PFSK-1 (cell line): ENCODE measurements around the gene PHKG2.

Source experiments
- SIN3A ChIP-seq: IDR thresholded peaks from 2 replicates; pipeline ENCODE4 v1.6.1; 2012; ENCODE audit warnings: mild to moderate bottlenecking, low read length, moderate library complexity, borderline replicate concordance; ENCODE audit not compliant: insufficient read depth
- TF ChIP-seq, protein P1 (sequence below), 2 experiments: IDR thresholded peaks; 2 replicates each; pipeline versions ENCODE4 v1.6.1 to v1.8.0; 2011 to 2012; ENCODE audit warnings: low read depth in 2 of 2, low read length in 2 of 2, control low read depth in 1 of 2, inconsistent platforms in 1 of 2, mild to moderate bottlenecking in 1 of 2, moderate library complexity in 1 of 2; ENCODE audit not compliant: insufficient read depth in 1 of 2

DNA sequence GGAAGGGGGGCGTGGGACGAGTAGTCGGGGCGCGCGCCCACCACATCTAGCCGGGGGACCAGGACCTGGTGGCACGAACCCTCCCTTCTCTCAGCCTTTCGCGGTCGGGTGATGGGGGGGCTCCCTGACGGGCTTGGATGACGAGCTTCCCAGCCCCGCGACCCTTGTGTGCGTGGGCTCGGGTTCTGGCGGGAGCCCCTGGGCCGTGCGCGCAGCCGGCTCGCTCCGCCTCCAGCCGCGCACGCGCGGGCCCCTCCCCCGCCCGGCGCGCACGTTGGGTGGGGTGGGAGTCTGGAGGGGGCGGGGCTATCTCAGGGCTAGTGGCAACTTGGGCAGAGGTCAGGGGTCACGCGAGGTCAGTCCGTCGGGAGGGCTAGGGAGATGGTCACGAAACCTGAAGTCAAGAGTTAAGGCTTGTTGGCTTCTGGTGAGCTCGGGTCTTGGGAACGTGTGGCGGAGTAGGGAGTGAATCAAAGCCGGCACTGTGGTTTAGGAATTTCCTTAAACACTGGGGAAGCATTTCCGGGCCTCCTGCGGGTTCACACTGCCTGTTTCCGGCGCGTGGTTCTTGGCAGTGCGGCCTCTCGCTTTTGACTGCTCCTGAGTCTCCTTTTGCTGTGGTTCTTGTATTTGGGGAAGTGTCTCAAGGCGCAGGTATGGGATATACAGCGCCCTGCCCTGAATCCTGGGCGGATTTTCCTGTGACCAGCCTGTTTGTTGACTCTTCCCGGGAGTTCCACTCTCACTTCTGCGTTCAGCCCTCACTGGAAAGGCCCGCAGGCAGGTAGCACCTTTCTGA is 49.2 kb upstream of the PHKG2 start, which contains the start of gene SRCAP:
- TF ChIP-seq, protein P1, sequence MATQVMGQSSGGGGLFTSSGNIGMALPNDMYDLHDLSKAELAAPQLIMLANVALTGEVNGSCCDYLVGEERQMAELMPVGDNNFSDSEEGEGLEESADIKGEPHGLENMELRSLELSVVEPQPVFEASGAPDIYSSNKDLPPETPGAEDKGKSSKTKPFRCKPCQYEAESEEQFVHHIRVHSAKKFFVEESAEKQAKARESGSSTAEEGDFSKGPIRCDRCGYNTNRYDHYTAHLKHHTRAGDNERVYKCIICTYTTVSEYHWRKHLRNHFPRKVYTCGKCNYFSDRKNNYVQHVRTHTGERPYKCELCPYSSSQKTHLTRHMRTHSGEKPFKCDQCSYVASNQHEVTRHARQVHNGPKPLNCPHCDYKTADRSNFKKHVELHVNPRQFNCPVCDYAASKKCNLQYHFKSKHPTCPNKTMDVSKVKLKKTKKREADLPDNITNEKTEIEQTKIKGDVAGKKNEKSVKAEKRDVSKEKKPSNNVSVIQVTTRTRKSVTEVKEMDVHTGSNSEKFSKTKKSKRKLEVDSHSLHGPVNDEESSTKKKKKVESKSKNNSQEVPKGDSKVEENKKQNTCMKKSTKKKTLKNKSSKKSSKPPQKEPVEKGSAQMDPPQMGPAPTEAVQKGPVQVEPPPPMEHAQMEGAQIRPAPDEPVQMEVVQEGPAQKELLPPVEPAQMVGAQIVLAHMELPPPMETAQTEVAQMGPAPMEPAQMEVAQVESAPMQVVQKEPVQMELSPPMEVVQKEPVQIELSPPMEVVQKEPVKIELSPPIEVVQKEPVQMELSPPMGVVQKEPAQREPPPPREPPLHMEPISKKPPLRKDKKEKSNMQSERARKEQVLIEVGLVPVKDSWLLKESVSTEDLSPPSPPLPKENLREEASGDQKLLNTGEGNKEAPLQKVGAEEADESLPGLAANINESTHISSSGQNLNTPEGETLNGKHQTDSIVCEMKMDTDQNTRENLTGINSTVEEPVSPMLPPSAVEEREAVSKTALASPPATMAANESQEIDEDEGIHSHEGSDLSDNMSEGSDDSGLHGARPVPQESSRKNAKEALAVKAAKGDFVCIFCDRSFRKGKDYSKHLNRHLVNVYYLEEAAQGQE (IDR thresholded peaks at IDR 0.05; ENCODE audit: insufficient read depth in 1 of 2, low read depth in 2 of 2, low read length in 2 of 2), result no peak
- peak; percentile 85; the same call in 1 of the 2 replicates for TF ChIP-seq SIN3A
